ENCODE measurements around the gene P3H4. TPM values are rescaled to one million over a fixed set of nuclear protein-coding genes. Genes with fewer than 3 reads are reported as not detected.
"Not testable (repeated sequence)": the region's sequence is repeated elsewhere in the genome, so short reads cannot be mapped to it uniquely, and the experiment has no call there.

The P3H4 gene
- total RNA-seq, 1 donor from 2014 or later = 30.4 TPM

GRCh38 chr17:41835214-41835799, 23.6 kb upstream of the P3H4 start:
- Mint-ChIP-seq H3K36me3 (ENCODE audit: insufficient read depth) (peaks cover 6% of the 10 kb centered on the region), H3K9me3 (ENCODE audit: low read depth) (no peaks in the 10 kb centered on the region), H3K4me3 (ENCODE audit: low read depth) (peak overlapping the region; percentile 86), H3K27me3 (peaks cover 3% of the 10 kb centered on the region), H3K27ac (peak overlapping the region; percentile 68), H3K4me1 (ENCODE audit: low read depth) (peaks cover 6% of the 10 kb centered on the region)
- TF ChIP-seq CTCF (IDR thresholded peaks at IDR 0.05; ENCODE audit: unreplicated experiment) = no peak
- no peak for DNase-seq (ENCODE audit: low spot score, unreplicated experiment)

GRCh38 chr17:41829961-41830360, 18.2 kb upstream of the P3H4 start:
- H3K9me3 Mint-ChIP-seq (ENCODE audit: low read depth); H3K4me3 Mint-ChIP-seq (ENCODE audit: low read depth); H3K27me3 Mint-ChIP-seq; H3K4me1 Mint-ChIP-seq (ENCODE audit: low read depth); DNase-seq (ENCODE audit: low spot score, unreplicated experiment); H3K27ac Mint-ChIP-seq: not testable (repeated sequence)
- H3K36me3 Mint-ChIP-seq (ENCODE audit: insufficient read depth) = peaks cover 16% of the 10 kb centered on the region

- Mint-ChIP-seq H3K4me3 (ENCODE audit: low read depth) (no peak overlapping the region), H3K36me3 (ENCODE audit: insufficient read depth) (peaks cover 10% of the 10 kb centered on the region), H3K27me3 (no peaks in the 10 kb centered on the region), H3K9me3 (ENCODE audit: low read depth) (no peaks in the 10 kb centered on the region), H3K27ac (no peak overlapping the region), H3K4me1 (ENCODE audit: low read depth) (no peaks in the 10 kb centered on the region)
- DNase-seq (ENCODE audit: low spot score, unreplicated experiment) = no peak
- TF ChIP-seq CTCF (IDR thresholded peaks at IDR 0.05; ENCODE audit: unreplicated experiment) = no peak
Observed at GRCh38 chr17:41825175-41825845, 13.6 kb upstream of the P3H4 start.

- Mint-ChIP-seq H3K36me3 (ENCODE audit: insufficient read depth) (peaks cover 3% of the 10 kb centered on the region), H3K27me3 (no peaks in the 10 kb centered on the region), H3K4me1 (ENCODE audit: low read depth) (no peaks in the 10 kb centered on the region), H3K27ac (no peak overlapping the region), H3K4me3 (ENCODE audit: low read depth) (no peak overlapping the region), H3K9me3 (ENCODE audit: low read depth) (no peaks in the 10 kb centered on the region)
- no peak for DNase-seq (ENCODE audit: low spot score, unreplicated experiment)
- no peak for TF ChIP-seq CTCF (IDR thresholded peaks at IDR 0.05; ENCODE audit: unreplicated experiment)
Observed at GRCh38 chr17:41824086-41824485, 12.3 kb upstream of the P3H4 start.

GRCh38 chr17:41823580-41823979, 11.8 kb upstream of the P3H4 start:
- DNase-seq (ENCODE audit: low spot score, unreplicated experiment) = no peak
- peaks cover 3% of the 10 kb centered on the region for H3K36me3 Mint-ChIP-seq (ENCODE audit: insufficient read depth)
- no peaks in the 10 kb centered on the region for H3K4me1 Mint-ChIP-seq (ENCODE audit: low read depth)
- H3K9me3 Mint-ChIP-seq (ENCODE audit: low read depth) = no peaks in the 10 kb centered on the region
- no peak for TF ChIP-seq CTCF (IDR thresholded peaks at IDR 0.05; ENCODE audit: unreplicated experiment)
- no peak overlapping the region for H3K4me3 Mint-ChIP-seq (ENCODE audit: low read depth)
- no peaks in the 10 kb centered on the region for H3K27me3 Mint-ChIP-seq
- H3K27ac Mint-ChIP-seq = no peak overlapping the region

- Mint-ChIP-seq H3K9me3 (ENCODE audit: low read depth) (no peaks in the 10 kb centered on the region), H3K4me3 (ENCODE audit: low read depth) (no peak overlapping the region), H3K27ac (no peak overlapping the region), H3K27me3 (no peaks in the 10 kb centered on the region), H3K4me1 (ENCODE audit: low read depth) (no peaks in the 10 kb centered on the region), H3K36me3 (ENCODE audit: insufficient read depth) (peaks cover 3% of the 10 kb centered on the region)
- no peak for DNase-seq (ENCODE audit: low spot score, unreplicated experiment)
- TF ChIP-seq CTCF (IDR thresholded peaks at IDR 0.05; ENCODE audit: unreplicated experiment) = no peak
Observed at GRCh38 chr17:41823141-41823524, 11.4 kb upstream of the P3H4 start.

Data from progenitor cell of endocrine pancreas (in vitro differentiated cells).